Activated CD4-positive, alpha-beta T cell treated with anti-CD3 and anti-CD28 coated beads, Interleukin-2, amount 50 U/mL, for 16 hours (primary cell): ENCODE results near the gene AMOTL2.

Source experiments
- DNase-seq: peaks from one replicate; pipeline ENCODE4 v3.0.0-alpha.2; 2020

The AMOTL2 gene

DNA sequence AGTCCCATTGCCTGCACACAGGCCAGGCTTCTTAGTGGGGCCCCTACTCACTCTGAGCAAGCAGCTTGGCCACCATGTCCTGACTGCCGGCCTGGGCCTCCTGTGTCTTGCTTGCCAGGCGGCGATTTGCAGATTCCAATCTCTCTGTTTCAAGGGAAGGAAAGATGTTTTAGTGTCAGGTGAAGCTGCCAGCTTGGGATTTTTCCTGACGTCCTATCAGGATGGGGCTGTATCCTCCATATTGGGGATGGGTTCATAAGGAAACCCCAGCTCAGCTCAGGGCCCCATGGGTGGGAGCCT, 8.5 kb downstream of the AMOTL2 start:
- no peak for DNase-seq

DNA sequence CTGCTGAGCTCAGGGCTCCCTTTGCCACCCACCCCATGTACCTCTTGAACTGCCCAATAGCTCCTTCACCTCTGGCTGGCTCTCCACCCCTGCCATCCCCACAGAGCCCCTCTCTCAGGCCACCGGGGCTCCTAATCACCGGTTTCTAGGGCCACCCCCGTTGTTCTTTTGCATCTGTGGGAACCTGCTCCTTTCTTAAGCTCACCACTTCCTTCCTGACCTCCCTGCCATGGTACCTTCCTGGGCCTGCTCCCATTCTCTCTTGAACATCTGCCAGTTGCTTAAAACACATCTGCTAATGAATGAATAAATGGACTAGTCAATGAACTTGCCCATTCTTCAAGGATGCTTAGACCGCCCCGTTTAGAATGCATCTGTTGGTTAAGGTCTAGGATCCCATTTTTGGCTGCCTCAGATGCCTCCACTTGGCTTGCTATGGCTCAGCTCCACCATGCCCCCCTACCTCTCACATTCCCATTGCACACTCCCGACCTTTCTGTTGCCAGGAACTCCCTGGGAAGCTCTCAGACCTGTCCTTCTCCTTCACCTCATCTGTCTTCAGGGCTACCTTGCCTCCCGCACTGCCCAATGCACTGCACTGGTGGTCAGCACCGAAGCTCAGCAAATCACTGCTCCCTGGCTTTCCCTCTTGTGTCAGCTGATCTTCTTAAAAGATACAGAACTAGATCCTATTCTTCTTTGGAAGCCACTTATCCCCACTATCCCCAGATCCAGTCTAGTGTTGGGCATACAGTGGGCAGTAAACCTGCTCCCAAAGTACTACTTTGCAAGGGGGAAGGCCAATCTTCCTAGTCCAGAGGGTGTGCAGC, 9.1 kb downstream of the AMOTL2 start:
- no peak for DNase-seq

DNA sequence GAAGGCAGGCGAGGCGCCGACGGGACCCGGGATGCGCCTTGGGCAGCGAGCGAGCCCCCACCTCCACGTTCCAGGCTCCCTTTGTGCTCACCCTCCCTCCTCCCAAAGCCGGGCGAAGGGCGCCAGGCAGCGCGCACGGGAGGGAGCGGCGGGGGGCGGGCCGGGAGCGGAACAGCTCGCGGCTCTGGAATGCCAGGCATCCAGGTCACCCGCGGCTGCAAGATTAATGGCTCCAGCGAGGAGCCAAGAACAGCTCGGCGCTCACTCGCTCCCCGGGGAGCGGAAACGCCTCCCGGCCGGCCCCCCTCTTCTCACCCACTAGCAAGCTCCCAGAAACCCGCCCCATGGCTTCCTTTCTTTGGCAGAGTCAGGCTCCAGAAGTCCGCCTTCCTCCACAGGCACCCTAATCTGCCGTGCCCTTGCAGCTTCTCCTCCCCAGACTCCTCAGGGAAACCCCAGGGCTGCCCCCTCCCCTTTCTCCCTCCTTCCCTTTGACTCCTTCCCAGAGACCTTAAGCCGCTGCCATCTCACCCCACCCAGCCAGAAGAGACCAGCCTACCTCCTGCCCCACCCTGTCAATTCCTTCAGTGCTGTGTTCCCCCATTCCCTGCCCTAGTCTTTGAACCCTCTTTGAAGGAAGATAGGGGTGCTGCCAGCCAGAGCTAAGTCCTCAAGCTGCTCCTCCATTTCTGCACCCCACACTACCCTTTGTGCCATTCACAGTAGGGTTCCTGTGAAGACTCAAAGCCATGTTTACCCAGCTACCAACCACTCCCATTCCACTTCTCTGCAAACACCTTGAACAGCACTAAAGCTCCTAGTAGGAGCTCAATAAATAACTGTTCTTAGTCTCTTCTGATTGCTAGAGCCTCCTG, 9.9 kb downstream of the AMOTL2 start:
- DNase-seq, result no peak

DNA sequence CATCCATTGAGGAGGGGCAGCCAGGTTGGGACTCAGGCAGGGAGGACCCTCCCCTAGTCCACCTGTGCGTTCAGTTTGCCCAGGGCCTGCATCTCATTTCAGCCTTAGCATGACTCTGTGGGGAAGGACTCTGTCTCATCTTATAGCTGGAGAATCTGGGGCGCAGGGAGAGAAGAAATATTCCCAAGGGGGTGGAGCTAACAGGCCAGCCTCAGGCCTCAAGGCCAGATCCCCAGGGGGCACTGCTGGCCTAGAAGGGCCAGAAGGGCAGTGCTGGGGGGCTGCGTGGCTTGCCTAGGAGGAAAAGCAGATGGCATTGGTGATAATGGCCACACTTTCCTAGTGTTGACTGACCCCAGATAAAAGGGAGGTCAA, 10.9 kb downstream of the AMOTL2 start:
- DNase-seq, result no peak

DNA sequence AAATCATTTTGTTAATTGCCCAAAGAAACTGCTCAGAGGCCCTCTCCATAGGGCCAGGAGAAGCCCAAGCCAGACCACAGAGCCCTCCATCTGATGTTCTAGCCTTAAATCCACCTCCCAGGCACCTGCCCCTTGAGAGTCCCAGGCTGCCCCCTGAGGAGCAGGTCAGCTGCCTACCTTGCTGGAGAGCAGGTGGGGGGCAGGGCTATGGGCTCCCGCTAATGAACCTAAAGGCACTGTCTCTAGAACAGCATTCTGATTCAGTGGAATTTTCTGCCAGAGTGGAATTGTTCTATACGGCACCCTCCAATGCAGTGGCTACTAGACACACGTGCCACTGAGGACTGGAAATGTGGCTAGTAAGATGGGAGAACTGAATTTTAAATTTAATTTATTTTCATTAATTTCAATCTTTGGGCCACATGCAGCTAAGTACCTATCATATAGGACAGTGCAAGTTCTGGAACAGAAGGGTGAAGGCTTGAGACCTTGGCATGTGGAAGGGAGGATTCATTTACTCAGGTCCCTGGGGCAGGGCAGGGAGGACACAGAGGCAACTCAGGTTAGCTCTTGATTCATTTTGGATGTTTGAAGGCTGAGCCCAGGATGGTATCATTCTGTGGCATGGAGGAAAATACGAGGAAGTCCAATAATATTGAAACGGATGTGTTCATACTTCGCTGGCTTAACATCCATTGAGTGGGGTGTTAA, 11.4 kb downstream of the AMOTL2 start:
- no peak for DNase-seq

DNA sequence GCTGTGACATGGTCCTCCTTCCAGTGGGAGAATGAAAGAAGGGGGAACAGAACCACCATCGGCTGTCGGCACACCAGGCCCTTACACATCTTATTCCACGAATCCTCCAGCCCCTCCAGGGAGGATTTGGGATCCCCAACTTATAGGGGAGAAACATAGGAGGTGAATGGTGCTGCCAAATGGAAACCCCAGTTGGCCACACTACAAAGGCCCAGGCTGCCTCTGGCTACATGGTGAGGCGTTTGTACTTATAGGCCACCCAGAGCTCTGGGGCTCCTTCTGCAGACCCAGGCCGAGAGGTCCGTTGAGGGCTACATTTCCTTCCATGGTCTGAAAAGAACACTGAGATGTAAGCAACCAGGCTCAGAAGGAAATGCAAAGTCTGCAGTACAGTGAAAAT, 12.0 kb downstream of the AMOTL2 start:
- DNase-seq, result no peak

DNA sequence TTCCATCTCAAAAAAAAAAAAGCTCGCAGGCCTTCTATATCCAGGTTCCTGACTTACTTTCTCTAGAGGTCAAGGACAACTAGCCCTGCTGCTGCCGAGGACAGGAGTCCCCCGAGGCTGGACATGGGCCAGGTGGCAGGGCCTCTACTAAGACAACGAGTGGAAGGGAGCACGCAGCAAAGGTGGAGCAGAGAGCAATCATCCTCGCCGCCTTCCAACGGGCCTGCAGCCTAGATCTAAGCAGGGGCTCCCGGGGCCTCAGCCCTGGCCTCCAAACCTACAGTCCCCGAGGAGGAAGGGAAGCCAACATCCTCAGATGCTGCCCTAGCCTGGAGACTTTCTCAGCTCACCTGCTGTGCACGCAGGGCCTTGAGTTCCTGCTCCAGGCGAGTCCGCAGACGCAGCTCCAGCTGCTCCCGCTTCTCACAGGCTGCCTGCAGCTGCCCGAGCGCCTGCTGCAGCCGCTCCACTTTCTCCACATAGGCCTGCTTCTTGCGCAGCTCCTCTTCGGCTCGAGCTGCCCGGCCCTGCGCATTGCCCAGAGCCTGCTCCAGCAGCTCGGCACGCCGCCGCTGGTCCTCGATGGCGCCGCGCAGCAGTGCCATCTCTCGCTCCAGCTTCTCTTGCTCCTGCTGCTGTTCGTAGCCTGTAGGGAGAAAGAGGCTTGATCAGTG, 12.9 kb downstream of the AMOTL2 start:
- DNase-seq, result no peak

DNA sequence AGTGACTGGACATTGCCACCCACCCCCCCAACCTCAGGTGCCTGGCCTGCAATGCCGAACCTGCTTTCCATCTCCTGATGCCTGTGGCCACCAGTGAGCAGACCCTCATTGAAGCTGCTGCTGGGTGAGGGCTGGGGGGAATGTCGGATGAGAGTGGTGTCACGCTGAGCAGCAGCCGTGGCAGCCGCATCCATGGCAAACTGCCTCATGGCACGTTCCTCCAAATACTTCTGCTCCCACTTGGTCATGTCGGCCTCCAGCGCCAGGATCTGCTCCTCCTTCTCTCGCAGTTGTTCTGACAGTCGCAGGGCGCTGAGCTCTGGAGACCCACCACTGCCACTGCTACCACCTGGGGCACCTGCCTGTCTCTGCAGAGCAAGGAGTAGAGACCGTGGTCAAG, 14.2 kb downstream of the AMOTL2 start:
- no peak for DNase-seq

DNA sequence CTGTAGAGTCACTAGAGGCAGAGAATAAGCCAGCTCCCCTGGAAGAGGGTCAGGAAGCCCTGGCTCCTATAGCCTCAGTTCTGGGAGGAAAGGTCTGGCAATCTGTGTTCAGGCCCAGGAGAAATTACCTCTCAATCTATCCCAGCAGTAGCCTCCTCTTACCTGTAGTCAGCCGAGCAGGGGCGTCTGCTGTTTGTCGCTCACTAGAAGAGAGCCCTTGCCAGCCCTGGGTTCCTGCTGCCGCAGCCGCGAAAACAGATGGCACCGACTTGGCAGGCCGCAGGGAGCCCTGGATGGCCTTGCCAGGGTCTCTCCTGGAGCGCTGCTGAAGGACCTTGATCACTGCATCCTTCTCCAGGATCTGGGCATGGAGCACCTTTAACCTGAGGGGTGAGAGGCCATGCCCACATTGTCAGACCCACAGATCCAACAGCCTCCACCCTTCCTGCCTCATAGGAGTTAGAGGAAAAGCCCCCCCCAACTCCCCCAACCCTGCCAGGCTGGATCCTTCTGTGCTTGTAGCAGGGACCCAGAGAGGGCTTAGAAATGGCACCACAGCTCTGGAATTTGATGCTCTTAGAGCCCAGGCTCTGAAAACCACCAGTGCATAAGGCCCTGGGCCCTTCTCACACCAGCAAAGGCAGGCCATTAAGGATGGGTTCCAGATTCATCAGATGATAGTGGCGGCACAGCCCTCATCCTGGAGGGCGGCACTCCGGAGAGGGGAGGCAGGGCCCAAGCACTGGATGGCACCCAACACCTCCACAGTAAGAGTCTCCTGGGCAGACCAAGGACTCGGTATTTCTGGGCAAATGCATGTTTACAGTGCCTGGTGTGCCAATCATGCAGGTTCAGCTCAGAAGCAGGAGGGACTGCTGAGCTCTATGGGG, 14.9 kb downstream of the AMOTL2 start:
- no peak for DNase-seq

DNA sequence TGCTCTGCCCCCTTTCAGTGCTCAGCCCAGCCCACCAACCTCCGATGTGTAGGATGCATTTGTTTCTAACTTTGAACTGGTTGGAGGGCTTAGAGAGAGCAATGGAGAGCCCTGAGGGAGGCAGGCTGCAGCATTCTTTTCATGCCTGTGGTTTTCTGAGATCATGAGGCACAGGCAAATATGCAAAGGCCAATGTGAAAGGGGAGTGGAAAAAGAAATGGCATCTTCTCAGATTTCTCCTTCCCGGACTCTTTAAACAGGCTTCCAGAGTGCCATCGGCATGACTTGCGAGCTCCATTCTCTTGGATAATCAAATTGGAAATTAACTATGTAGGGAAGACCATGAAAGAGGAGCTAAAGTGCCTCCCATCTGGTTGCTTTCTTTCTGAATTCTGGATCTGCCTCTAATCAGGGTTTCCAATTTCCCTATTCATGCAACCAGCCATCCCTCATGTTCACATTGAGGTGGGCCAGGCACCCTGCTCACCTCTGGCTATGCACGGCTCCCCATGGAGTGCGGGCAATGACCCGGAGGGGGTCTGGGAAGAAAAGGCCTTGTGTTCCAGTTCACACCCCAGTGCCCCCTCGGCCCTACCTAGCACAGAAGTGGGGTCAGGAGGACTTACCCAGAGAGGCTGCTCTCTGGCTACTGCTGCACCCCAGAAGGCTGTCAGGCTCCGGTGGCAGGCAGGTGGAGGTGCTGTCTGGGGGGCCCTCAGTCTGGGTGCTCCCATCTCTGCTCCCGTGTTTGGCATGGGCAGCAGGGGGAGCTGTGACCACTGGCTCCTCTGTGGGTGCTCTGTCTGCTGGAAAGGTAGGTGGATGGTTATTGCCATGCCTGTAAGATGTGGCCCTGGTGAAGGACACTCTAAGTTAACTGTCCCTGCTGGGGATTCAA, 16.1 kb downstream of the AMOTL2 start:
- DNase-seq, result no peak

DNA sequence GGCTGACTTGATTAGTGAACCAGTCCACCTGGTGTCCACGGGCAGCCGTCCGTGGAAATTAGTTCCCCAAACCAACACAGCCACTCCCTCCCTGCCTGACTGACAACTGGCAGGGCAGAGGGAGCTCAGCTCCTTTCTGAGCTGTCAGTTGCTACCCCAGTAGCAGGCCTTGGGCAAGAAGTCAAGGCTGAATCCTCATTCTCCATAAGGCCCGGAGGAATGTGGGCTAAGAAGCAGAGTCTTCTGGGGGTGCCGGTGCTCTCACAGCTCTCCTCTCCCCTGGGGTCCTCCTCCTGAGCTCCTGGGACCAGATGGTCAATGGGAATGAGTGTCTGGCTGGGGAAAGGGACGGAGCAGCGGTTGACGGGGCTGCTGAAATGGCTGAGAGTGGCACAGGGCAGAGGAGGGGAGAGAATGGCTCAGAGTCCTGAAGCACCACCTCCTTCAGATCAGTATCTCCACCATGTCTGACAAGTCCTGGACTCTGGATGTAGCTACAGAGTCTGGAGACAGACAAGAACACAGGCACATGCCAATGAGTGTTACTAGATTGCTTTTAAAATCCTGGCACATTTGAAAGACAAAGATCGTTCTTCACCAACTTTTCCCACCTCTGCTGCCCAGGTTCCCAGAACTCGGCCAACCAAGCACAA, 16.9 kb downstream of the AMOTL2 start:
- no peak for DNase-seq

DNA sequence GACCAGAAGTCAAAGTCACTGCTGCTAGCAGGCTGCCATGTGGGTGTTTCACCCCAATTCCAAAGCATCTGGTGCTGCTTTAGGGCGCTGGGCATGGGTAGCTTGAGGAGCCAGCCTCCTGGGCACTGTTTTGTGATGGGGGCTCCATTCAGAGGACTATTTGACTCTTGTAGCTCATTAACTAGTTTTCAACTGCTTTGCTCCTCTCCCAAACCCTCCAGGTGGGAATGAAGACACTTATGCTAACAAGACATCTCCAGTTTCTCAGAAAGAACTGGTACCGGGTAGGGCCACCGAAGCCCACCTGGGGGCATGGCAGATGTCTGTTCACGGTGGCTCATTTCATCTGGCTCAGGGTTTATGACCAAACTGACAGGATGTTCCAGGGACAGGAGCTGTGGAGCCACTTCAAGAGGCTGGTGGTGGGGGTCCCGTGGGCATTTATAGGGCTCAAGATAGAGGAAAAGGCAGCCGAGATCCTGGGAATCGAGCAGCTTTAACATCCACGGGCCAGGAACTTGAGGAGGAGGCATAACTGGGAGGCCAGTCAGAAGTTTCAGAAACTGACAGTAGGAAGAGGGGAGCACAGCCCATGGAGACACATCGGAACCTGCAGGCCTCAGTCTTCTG, 17.7 kb downstream of the AMOTL2 start:
- DNase-seq, result no peak

DNA sequence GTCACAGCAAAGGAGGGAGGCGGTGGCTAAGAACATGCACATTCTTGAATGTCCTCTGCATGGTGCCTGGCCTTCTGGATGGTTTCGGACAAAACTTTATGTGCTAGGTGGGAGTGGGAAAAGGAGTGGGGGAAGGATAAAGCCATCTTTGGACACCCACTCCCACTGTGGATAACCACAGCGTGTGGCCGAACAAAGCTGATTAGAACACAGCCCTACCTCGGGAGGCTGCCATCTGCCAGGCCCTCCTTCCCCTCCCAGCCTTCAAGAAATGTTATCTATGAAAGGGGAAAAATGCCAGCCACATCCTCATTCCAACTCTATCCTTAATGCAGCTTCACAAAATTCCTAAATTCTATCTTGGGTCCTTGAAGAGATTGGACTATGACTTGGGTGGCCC, 18.8 kb downstream of the AMOTL2 start:
- no peak for DNase-seq

DNA sequence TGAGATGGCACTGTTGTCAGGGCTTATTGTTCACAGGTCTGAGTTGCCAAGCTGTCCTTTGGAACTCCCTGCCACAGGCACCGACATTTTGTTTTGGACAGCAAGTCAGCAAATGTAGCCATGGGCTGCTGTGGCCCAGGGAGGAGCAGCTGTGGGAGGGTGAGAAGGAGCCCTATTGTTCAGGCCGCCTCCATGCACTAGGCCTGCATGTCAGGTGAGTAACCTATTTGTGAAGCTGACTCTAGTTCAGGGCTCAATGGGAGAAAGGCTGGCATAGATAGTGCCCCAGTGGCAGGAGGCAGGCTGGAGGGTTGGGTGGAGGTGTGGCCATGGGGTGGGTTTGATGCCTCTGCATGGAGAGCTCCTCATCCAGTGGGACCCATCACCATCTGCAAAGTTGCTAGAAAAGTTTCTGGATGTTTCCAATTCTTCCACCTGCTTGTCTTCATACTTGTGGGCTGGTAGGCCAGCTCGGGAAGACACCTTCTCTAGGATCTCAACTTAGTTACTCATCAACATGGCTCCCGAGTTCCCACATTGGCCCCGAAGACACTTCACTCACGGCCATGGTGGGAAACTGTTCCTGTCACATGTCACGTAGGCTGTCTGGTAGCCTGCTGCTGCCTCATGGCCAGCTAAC, 19.5 kb downstream of the AMOTL2 start:
- DNase-seq, result no peak

DNA sequence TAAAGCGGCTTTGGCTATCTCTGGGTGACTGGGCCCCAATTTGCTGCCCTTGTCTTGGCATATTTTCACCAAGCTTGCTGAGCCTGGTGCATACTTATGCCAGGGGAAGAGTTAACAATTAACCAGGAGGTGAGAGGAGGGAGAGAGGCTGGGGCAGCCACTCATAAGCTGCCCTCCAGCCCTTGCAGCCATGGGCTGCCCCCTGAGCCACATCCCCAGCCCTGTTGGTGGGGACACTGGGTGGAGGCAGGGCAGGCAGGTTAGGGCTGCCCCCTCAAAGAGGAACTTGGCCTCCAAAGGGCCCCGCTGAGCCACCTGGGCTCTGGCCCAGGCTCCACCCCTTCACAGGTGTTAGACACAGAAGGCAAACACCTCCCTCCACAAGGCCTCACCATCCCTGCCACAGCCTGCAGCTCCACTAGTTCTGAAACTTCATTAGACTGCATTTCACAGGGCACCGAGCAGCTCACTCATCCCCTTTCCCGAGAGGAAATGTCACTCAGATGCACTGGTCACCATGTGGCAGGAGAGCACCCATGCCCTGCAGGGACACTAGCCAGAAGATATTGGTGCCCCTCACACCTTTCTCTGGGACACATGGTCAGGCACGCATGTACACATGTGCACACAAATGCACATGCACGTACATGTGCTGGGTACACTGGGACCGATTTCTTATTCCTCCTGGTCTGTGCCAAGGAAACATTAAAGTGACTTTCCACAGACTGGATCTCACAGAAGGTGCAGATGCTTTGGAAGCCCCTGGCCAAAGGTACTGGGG, 20.2 kb downstream of the AMOTL2 start:
- no peak for DNase-seq

DNA sequence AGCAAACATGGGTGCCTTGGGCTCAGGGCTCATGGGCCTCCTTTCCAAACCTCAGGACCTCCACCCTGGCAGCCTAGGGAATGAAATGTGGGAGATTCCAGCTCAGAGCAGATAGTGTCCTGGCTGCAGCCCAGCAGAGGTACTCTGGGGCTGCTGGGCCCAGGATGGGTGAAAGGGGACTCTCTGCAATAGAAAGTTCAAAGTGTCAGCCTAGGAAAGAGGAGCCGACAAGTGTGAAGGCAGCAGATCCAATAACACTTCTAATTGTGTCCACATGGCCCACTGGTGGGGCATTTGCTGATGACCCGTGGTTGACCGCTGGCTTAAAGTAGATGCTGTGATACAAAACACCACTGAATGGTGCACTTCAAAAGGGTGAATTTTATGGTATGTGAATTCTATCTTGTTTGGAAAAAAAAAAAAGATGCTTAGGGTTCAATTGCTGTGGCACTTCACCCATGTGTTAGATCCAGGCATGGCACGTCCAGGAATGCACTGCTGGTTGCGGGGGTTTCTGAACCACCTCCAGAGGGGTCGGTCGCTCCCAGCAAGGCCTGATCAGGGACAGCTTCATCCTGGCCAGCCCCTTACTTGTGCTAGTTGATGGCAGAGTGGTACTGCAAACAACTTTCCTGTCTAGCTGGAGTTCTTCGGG, 20.9 kb downstream of the AMOTL2 start:
- DNase-seq, result no peak

DNA sequence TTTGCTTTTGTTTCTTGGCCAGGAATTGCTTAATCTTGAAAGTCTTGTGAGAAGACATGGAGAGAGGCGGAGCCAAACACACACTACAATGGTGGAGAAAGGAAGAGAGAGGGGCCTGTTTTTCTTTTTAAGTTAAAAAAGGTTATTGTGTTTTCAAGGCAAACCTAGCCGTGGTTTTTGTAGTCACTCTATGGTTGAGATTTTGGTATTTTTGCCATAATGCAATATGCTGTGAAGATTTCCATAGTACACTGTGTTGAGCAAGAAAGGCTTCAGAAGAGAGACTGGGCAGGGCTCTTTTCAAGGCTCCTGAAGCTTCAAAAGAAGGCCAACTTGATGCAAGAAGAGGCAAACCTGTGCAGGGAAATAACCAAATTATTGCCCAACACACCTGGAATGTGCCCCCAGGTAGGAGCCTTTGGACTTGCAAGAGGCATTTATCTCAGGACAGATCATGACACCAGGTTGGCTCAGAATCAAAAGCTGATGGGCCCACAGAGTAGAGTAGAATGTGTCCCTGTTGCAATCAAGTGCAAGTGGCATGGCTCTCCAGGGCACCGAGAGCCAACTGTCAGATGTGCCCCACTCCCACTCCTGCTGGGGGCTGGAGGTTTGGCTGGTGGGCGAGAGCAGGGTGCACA, 22.1 kb downstream of the AMOTL2 start:
- no peak for DNase-seq

DNA sequence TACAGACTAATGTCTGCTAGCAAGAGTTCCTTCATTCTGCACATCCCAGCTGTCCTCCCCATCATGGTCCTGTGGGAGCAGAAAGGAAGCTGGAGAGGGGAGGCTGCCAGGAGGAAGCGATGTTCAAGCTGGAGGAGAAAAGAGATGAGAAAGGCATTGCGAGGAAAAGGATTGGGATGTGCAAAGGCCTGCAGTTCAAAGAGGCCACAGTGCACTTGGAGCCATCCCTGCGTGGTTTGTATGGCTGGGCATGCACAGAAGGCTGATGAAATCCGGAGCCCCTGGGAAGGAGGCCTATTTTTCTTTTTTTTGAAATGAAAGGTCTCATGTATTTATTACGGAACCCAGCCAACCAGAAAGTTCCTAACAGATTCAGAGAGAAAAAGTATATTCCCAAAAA, 22.8 kb downstream of the AMOTL2 start:
- no peak for DNase-seq
